Medulla oblongata (tissue), 1 donor: Measurements from ENCODE around the gene ARID1A.

Experiments
- DNase-seq: peaks from one replicate; pipeline ENCODE4 v3.0.0-alpha.2; 2015; ENCODE audit errors: extremely low spot score

Gene ARID1A

GRCh38 chr1:26727476-26727875, 31.7 kb downstream of the ARID1A start:
- DNase-seq: no peak

- DNase-seq: no peak
Observed at GRCh38 chr1:26728645-26729044, 32.8 kb downstream of the ARID1A start.

- DNase-seq: no peak
Observed at GRCh38 chr1:26729633-26730032, 33.8 kb downstream of the ARID1A start.

- DNase-seq: no peak
Observed at GRCh38 chr1:26730695-26731094, 34.9 kb downstream of the ARID1A start.

- no peak for DNase-seq
Observed at GRCh38 chr1:26731233-26731902, 35.6 kb downstream of the ARID1A start.

GRCh38 chr1:26733392-26733791, 37.6 kb downstream of the ARID1A start:
- DNase-seq: no peak

- no peak for DNase-seq
Observed at GRCh38 chr1:26733982-26734381, 38.2 kb downstream of the ARID1A start.

GRCh38 chr1:26734501-26735058, 38.8 kb downstream of the ARID1A start:
- DNase-seq: no peak

GRCh38 chr1:26739329-26739914, 43.6 kb downstream of the ARID1A start:
- no peak for DNase-seq

GRCh38 chr1:26740023-26740634, 44.3 kb downstream of the ARID1A start:
- DNase-seq: no peak

GRCh38 chr1:26740952-26741351, 45.1 kb downstream of the ARID1A start:
- no peak for DNase-seq

- no peak for DNase-seq
Observed at GRCh38 chr1:26743426-26744059, 47.7 kb downstream of the ARID1A start.

- peak; percentile 87 for DNase-seq
Observed at GRCh38 chr1:26744075-26744959, 48.5 kb downstream of the ARID1A start.

GRCh38 chr1:26745191-26745590, 49.4 kb downstream of the ARID1A start:
- no peak for DNase-seq

GRCh38 chr1:26747048-26747447, 51.2 kb downstream of the ARID1A start:
- no peak for DNase-seq

GRCh38 chr1:26748351-26748750, 52.5 kb downstream of the ARID1A start:
- no peak for DNase-seq

- DNase-seq: no peak
Observed at GRCh38 chr1:26749458-26749857, 53.6 kb downstream of the ARID1A start.

GRCh38 chr1:26750428-26750827, 54.6 kb downstream of the ARID1A start:
- DNase-seq: no peak

- no peak for DNase-seq
Observed at GRCh38 chr1:26752519-26752918, 56.7 kb downstream of the ARID1A start.

- DNase-seq: no peak
Observed at GRCh38 chr1:26754086-26754874, 58.5 kb downstream of the ARID1A start.

- DNase-seq: no peak
Observed at GRCh38 chr1:26758358-26758757, 62.5 kb downstream of the ARID1A start.
